Measurements from ENCODE around the gene RDH14. TPM values are rescaled to one million over a fixed set of nuclear protein-coding genes. Genes with fewer than 3 reads are reported as not detected.

RDH14 gene
- total RNA-seq, 1 experiment from 2014 or later, result 22.4 TPM

GRCh38 chr2:18544171-18544570 is 16.3 kb downstream of the RDH14 start (continued):
- TF ChIP-seq FOXP4 (CRISPR knock-in tag; IDR thresholded peaks at IDR 0.05) (no peak), ZBTB21 (CRISPR knock-in tag; IDR thresholded peaks at IDR 0.05; ENCODE audit: borderline replicate concordance) (no peak), SOX15 (CRISPR knock-in tag; IDR thresholded peaks at IDR 0.05) (no peak), ESRRA (CRISPR knock-in tag; IDR thresholded peaks at IDR 0.05; ENCODE audit: borderline replicate concordance) (no peak), ZNF281 (CRISPR knock-in tag; IDR thresholded peaks at IDR 0.05) (no peak), E2F4 (CRISPR knock-in tag; IDR thresholded peaks at IDR 0.05; ENCODE audit: borderline replicate concordance, low read depth) (no peak), NR3C1 (CRISPR knock-in tag; conservative IDR thresholded peaks at IDR 0.05; ENCODE audit: low read depth) (no peak), CDX4 (CRISPR knock-in tag; IDR thresholded peaks at IDR 0.05; ENCODE audit: borderline replicate concordance) (no peak), HMGA2 (CRISPR knock-in tag; IDR thresholded peaks at IDR 0.05) (no peak)

- no peaks in the 10 kb centered on the region for H3K9me3 Mint-ChIP-seq
- ATAC-seq (no peak), DNase-seq (ENCODE audit: low spot score) (no peak)
- CTCF ChIA-PET, result no interaction called here
- no peaks in the 10 kb centered on the region for H3K36me3 Mint-ChIP-seq
- H3K27ac Mint-ChIP-seq, result no peak overlapping the region
- POLR2A ChIA-PET, result no interaction called here
- H3K4me3 Mint-ChIP-seq, result no peak overlapping the region
- H3K27me3 Mint-ChIP-seq (ENCODE audit: low read depth), result no peaks in the 10 kb centered on the region; the same call in 1 of the 2 replicates
- peaks cover under 1% of the 10 kb centered on the region; the same call in 1 of the 2 replicates for H3K4me1 Mint-ChIP-seq
- no peak for TF ChIP-seq ATF3 (CRISPR knock-in tag; conservative IDR thresholded peaks at IDR 0.05)
- TF ChIP-seq JUN (CRISPR knock-in tag; IDR thresholded peaks at IDR 0.05), result no peak
- TF ChIP-seq USF2 (CRISPR knock-in tag; IDR thresholded peaks at IDR 0.05), result no peak
- TF ChIP-seq TP53 (CRISPR knock-in tag; IDR thresholded peaks at IDR 0.05), result no peak
- no peak for TF ChIP-seq ATF2 (CRISPR knock-in tag; IDR thresholded peaks at IDR 0.05; ENCODE audit: borderline replicate concordance, low read depth)
- no peak for TF ChIP-seq SMAD3 (CRISPR knock-in tag; IDR thresholded peaks at IDR 0.05; ENCODE audit: borderline replicate concordance)
- TF ChIP-seq NR1H2 (CRISPR knock-in tag; IDR thresholded peaks at IDR 0.05), result no peak
- TF ChIP-seq CTCF (IDR thresholded peaks at IDR 0.05), result no peak
- TF ChIP-seq ESRRA (CRISPR knock-in tag; IDR thresholded peaks at IDR 0.05; ENCODE audit: borderline replicate concordance), result no peak
- TF ChIP-seq AR (CRISPR knock-in tag; IDR thresholded peaks at IDR 0.05), result no peak
- no peak for TF ChIP-seq ZNF512 (CRISPR knock-in tag; IDR thresholded peaks at IDR 0.05; ENCODE audit: borderline replicate concordance)
Observed at GRCh38 chr2:18540872-18541271, 19.6 kb downstream of the RDH14 start.

All from WTC11 (cell line).